Large intestine (tissue), 3 donors: ENCODE measurements around the gene MVD. TPM values are rescaled to one million over a fixed set of nuclear protein-coding genes. Genes with fewer than 3 reads are reported as not detected.
"Not testable (repeated sequence)": the region's sequence is repeated elsewhere in the genome, so short reads cannot be mapped to it uniquely, and the experiment has no call there.

Experiments used
- DNase-seq, 2 donors: peaks; one replicate each; pipeline versions ENCODE4 v3.0.0 to v3.0.0-alpha.2; 2013
- H3K27ac ChIP-seq: one replicate; pipeline ENCODE4 v1.5.1; 2013; ENCODE audit warnings: low read length
- H3K27me3 ChIP-seq: 2 replicates; pipeline ENCODE4 v1.6.1; 2013; ENCODE audit warnings: low read length; ENCODE audit not compliant: control insufficient read depth, insufficient read depth
- H3K36me3 ChIP-seq: 2 replicates; pipeline ENCODE4 v1.6.1; 2013; ENCODE audit warnings: low read length; ENCODE audit not compliant: control insufficient read depth, insufficient read depth
- H3K4me1 ChIP-seq: one replicate; pipeline ENCODE4 v1.6.1; 2013; ENCODE audit warnings: low read length; ENCODE audit not compliant: control insufficient read depth, insufficient read depth
- H3K4me3 ChIP-seq: one replicate; pipeline ENCODE4 v1.5.1; 2013; ENCODE audit warnings: low read length
- H3K9me3 ChIP-seq: one replicate; pipeline ENCODE4 v1.6.1; 2013; ENCODE audit warnings: mild to moderate bottlenecking, low read depth, low read length, moderate library complexity; ENCODE audit not compliant: control insufficient read depth
- WGBS: methylation state at CpG from one replicate; pipeline ENCODE4 v1.1.5; 2013; ENCODE audit warnings: low lambda C conversion rate; ENCODE audit not compliant: insufficient coverage; 5-methylcytosine and 5-hydroxymethylcytosine counted together
- polyA plus RNA-seq: library from polyadenylated mRNA; unstranded; fragments of 120-200 nt; gene quantifications from one replicate; pipeline ENCODE4 v1.2.1, GENCODE V29; 2013

Gene MVD
- polyA plus RNA-seq, 1 donor = 41.0 TPM

DNA sequence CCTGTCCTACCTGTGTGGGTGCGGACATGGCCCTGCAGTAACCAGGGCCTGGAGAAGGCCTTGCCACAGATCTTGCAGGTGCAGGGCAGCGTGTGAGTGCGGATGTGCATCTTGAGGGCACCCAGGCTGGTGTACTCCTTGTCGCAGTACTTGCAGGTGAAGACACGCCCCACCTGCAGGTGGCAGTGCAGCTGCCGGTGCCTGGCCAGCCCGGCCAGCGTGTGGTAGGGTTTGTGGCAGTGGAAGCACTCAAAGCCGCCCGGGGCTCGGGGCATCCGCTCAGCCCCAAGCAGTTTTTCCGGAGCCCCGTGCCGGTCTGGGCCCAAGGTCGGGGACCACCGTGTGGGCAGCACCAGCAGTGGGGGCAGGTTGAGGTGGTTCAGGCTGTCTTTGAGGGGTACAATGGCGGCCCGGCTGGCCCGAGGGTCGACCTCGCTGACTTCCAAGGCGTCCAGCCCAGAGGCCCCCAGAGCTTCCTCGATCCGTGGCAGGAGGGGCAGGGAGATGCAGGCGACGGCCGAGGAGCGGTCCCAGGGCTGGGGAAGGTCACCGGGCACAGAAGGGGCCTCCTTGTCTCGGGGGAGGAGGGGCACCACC, 18.3 kb upstream of the MVD start:
- DNase-seq = no peak
- no peaks in the 10 kb centered on the region for H3K36me3 ChIP-seq
- no peak overlapping the region for H3K27ac ChIP-seq
- peaks cover 7% of the 10 kb centered on the region for H3K4me1 ChIP-seq
- H3K27me3 ChIP-seq = peaks cover 56% of the 10 kb centered on the region
- no CpG with 5 or more reads among the region's 31 CpGs for WGBS
- H3K9me3 ChIP-seq = no peaks in the 10 kb centered on the region
- H3K4me3 ChIP-seq = no peak overlapping the region

DNA sequence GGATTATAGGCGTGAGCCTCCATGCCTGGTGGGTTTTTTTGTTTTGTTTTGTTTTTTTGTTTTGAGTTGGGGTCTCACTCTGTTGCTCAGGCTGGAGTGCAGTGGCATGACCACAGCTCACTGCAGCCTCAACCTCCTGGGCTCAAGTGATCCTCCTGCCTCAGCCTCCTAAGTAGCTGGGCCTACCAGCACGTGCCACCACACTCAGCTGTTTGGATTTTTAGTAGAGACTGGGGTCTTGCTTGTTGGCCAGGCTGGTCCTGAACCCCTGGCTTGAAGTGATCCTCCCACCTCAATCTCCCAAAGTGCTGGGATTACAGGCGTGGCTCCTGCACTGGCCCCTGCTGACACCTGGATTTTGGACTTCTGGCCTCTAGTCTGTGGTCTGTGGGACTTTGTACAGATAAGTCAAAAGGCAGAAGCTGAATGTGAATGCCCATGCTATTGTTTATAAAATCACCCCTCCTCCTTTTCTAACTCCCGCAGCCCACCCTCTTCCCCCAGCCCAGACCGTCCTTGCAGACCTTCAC, 17.7 kb upstream of the MVD start:
- H3K27me3 ChIP-seq = peaks cover 51% of the 10 kb centered on the region
- peaks cover 2% of the 10 kb centered on the region for H3K4me1 ChIP-seq
- no peak for DNase-seq
- no peak overlapping the region for H3K4me3 ChIP-seq
- WGBS = no CpG with 5 or more reads among the region's 5 CpGs
- no peaks in the 10 kb centered on the region for H3K36me3 ChIP-seq
- H3K27ac ChIP-seq = no peak overlapping the region
- no peaks in the 10 kb centered on the region for H3K9me3 ChIP-seq

DNA sequence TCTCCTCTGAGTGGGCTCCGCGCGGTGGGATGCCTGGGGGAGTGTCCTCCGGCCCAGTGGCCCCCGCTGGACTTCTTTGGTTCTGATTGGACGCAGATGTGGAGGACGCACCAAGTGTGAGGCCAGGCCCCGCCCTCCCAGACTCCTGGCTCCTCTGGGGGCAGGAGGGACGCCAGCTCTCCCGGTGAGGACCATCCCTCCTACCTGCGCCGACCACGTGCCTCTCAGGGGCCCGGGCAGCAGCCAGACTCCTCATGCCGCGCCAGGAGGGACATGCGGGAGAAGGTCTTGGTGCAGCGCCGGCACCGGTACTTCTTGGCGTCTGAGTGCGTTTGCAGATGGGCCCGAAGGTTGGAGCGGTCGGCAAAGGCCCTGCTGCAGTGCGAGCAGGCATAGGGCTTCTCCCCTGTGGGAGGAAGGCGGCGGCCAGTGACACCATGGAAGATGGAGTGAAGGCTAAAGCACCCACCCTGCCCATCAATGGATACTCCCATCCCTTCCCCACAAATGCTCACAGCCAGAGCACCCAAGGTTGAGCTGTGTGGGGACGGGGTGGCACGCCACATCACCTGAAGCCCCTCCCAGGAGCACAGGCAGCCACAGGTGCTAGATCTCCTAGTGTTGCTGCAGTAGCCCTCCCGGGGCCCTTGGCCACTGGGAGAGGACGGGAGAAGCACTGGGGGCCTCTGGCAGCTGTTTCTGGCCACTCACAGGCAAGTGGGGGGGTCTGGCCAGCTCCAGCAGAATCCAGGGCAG, 15.5 kb upstream of the MVD start:
- DNase-seq = no peak
- Histone ChIP-seq H3K36me3 (no peaks in the 10 kb centered on the region), H3K27ac (no peak overlapping the region), H3K4me3 (no peak overlapping the region), H3K27me3 (peaks cover 29% of the 10 kb centered on the region), H3K4me1 (no peaks in the 10 kb centered on the region), H3K9me3 (no peaks in the 10 kb centered on the region)
- WGBS = no CpG with 5 or more reads among the region's 32 CpGs

DNA sequence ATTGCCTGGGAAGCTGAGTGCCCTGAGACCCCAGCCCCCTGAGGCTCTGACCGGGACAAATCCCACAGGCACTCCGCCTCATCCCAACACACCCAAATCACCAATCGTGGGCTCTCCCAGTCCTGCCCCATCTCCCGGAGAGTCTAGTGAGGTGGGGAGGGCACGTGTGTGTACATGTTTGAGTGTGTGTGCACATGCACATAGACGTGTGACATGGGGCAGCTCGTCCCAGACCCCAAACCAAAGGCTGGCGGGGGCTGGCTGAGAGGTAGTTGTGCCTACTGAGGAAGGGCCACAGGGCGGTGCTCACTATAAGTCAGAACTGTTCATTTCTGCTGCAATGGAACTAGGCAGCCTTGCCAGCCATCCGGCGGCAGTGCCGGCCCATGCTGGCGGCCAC, 14.8 kb upstream of the MVD start:
- Histone ChIP-seq H3K27me3 (peaks cover 29% of the 10 kb centered on the region), H3K4me3 (no peak overlapping the region), H3K36me3 (no peaks in the 10 kb centered on the region), H3K27ac (no peak overlapping the region), H3K4me1 (no peaks in the 10 kb centered on the region), H3K9me3 (no peaks in the 10 kb centered on the region)
- no CpG with 5 or more reads among the region's 13 CpGs for WGBS
- DNase-seq = no peak

DNA sequence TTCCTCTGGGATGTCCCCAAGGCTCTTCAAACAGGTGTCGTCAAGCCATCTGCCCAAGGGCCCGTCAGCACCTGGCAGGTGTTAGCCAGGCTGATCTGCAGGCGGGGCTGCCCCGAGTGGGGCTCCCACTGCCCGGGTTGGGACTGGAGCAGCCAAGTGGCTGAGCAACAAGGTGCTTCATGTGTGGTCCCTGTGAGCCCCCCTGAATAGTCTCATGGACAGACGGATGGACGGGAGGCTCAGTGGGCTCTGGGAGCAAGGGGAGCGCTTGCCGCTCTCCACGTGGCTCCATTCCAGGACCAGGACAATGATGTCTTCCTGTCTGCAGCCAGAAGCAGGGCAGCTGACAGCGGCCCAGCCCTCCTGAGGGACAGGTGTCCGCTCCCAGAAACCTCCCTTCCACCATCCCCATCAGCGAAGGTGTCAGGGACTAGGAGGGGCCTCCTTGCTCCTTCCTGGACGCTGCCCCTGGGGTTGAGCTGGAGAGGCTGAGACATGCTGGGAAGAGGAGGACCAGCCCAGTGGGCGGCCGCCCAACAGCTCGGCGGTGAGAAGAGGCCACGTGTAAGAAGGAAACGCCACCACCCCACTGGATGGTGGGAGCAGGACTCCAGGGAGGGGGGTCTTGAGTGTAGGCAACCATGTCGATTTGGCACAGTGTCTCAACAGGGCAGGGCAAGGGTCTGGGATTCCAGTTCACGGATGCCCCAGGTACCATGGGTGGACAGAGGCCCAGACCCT, 13.8 kb upstream of the MVD start:
- H3K27ac ChIP-seq = no peak overlapping the region
- no CpG with 5 or more reads among the region's 22 CpGs for WGBS

DNA sequence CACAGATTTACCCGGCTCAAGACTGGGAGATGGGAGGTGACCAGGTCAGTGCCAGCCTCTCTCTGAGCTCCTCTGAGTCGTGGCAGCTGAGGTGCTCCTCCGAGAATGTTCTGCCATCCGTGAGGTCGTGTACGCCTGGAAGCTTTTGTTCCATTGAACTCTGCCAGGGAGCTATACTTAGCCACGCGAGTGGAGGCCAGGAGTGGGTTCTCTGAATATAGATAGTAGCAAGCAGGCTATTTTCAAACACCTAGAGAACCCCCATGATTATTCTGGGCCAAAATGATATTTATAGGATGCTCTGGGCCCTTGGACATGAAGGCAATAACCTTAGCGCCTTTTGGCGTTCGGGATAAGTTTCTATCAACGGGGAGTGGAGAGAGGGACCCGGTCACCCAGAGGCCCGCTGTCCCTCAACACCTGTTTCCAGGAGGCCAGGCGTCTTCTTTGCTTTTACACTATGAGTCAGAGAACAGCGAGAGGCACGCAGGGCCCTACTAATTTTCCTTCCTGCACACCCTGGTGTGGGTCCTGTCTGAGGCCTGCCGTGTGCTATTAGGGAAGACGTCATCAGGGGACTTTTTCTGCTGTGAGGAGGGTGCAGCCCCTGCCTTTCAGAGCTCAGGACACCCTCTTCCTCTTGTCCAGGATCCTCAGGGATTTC, 11.0 kb upstream of the MVD start:
- no CpG with 5 or more reads among the region's 19 CpGs for WGBS
- Histone ChIP-seq H3K9me3 (no peaks in the 10 kb centered on the region), H3K27ac (no peak overlapping the region), H3K36me3 (no peaks in the 10 kb centered on the region), H3K27me3 (peaks cover 13% of the 10 kb centered on the region), H3K4me1 (no peaks in the 10 kb centered on the region), H3K4me3 (no peak overlapping the region)
- no peak for DNase-seq

More for the DNA sequence above, 13.8 kb upstream of the MVD start:
- Histone ChIP-seq H3K4me3 (no peak overlapping the region), H3K9me3 (no peaks in the 10 kb centered on the region), H3K27me3 (peaks cover 23% of the 10 kb centered on the region), H3K4me1 (no peaks in the 10 kb centered on the region), H3K36me3 (no peaks in the 10 kb centered on the region)
- DNase-seq = no peak

DNA sequence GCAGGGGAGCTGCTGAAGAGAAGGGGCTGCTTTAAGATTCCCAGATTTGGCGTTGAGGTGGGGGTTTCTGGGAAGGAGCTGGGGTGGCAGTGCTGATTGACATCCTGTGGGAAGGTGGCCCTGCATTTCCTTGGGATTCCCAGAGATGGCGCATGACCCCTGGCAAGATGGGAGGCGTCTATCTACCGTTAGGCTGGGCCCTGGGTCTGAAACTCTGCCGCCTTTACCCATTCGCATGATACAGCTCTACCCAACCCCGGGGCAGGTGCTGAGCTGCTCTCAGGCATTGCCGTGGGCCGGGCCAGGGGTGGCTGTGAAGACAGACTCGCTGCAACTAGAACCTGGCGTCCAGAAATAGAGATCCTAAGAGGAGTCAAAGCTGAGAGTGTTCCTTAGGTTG, 9.9 kb upstream of the MVD start:
- DNase-seq = no peak
- Histone ChIP-seq H3K4me1 (no peaks in the 10 kb centered on the region), H3K4me3 (no peak overlapping the region), H3K27me3 (peaks cover 2% of the 10 kb centered on the region), H3K36me3 (no peaks in the 10 kb centered on the region), H3K9me3 (no peaks in the 10 kb centered on the region), H3K27ac (no peak overlapping the region)
- no CpG with 5 or more reads among the region's 11 CpGs for WGBS

DNA sequence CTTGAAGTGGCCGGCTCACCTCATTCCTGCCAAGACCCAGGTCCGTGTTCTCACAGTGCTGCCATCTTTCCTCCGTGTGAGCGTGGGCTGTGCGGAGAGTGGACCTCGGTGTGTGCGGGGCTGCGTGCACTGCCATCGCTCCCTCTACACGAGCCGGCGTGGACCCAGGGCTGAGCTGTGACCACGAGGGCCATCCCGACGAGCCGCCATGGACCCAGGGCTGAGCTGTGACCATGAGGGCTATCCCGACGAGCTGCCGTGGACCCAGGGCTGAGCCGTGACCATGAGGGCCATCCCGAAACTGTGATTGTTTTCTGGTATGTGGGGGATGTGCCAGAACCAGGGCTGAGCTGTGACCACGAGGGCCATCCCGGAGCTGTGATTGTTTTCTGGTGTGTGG, 8.9 kb upstream of the MVD start:
- no peaks in the 10 kb centered on the region for H3K27me3 ChIP-seq
- no peak for DNase-seq
- H3K4me1 ChIP-seq = no peaks in the 10 kb centered on the region
- no peaks in the 10 kb centered on the region for H3K36me3 ChIP-seq
- H3K27ac ChIP-seq = no peak overlapping the region
- no CpG with 5 or more reads among the region's 23 CpGs for WGBS
- no peaks in the 10 kb centered on the region for H3K9me3 ChIP-seq
- no peak overlapping the region for H3K4me3 ChIP-seq

DNA sequence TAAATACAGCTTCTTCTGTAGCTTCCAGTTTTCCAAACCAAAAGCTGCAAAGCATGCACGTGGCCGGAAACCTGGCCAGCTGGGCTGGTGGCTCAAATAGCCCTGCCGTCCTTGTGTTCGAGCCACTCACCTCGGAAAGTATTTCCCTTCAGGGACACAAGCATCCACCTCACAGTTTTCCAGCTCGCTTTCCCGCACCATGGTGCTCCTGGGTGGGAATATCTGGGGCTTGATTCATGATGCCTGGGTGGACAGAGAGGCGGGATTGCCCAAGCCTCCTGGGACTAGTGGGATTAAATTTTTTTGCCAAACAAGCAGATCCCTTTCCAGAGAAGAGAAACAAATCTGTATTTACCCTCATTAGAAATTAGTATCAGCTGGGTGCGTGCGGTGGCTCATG, 7.1 kb upstream of the MVD start:
- H3K36me3 ChIP-seq = no peaks in the 10 kb centered on the region
- WGBS = no CpG with 5 or more reads among the region's 10 CpGs
- no peaks in the 10 kb centered on the region for H3K4me1 ChIP-seq
- H3K9me3 ChIP-seq = no peaks in the 10 kb centered on the region
- no peak overlapping the region for H3K27ac ChIP-seq
- no peaks in the 10 kb centered on the region for H3K27me3 ChIP-seq
- H3K4me3 ChIP-seq = no peak overlapping the region
- no peak for DNase-seq

DNA sequence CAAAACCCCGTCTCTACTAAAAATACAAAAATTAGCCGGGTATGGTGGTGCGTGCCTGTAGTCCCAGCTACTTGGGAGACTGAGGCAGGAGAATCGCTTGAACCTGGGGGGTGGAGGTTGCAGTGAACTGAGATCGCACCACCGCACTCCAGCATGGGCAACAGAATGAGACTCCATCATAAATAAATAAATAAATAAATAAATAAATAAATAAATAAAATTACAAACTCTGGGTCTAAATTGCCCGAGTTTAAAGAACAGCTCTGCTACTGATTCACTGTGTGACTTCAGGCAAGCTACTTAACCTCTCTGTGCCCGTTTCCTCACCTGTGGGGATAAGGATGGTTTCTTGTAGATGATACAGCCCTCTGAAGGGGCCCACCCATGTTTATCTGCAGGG, 6.6 kb upstream of the MVD start:
- not testable (repeated sequence) for H3K27me3 ChIP-seq, H3K4me1 ChIP-seq, DNase-seq, H3K9me3 ChIP-seq, H3K27ac ChIP-seq, H3K4me3 ChIP-seq, H3K36me3 ChIP-seq
- no CpG with 5 or more reads among the region's 8 CpGs for WGBS
